ENCODE data around the gene DOP1B.

DNA sequence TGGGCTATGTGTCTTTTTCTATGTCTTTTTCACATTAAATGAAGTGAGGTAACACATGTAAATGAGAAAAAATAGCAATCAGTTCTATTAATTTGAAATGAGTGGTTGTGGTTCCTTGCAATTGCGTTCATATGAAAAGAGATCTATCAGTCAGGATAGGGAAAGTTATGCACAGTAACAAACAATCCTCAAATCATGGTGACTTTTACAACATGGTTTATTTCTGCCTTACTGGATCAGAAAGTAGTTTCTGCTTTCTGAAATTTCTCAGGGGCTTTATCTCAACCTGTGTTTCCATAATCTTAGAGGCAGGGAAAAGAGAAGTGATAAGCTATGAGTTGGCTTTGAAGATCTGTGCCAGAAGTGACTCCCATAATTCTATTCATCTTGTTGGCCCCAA lies 39.0 kb downstream of the DOP1B start:
- TF ChIP-seq, protein P1, sequence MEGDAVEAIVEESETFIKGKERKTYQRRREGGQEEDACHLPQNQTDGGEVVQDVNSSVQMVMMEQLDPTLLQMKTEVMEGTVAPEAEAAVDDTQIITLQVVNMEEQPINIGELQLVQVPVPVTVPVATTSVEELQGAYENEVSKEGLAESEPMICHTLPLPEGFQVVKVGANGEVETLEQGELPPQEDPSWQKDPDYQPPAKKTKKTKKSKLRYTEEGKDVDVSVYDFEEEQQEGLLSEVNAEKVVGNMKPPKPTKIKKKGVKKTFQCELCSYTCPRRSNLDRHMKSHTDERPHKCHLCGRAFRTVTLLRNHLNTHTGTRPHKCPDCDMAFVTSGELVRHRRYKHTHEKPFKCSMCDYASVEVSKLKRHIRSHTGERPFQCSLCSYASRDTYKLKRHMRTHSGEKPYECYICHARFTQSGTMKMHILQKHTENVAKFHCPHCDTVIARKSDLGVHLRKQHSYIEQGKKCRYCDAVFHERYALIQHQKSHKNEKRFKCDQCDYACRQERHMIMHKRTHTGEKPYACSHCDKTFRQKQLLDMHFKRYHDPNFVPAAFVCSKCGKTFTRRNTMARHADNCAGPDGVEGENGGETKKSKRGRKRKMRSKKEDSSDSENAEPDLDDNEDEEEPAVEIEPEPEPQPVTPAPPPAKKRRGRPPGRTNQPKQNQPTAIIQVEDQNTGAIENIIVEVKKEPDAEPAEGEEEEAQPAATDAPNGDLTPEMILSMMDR (IDR thresholded peaks at IDR 0.05) = no peak
- TF ChIP-seq POLR2A (IDR thresholded peaks at IDR 0.05) = no peak

All from Peyer's patch (tissue), 4 donors.